ENCODE measurements around the gene IQCF5.
"Not testable (repeated sequence)": the region's sequence is repeated elsewhere in the genome, so short reads cannot be mapped to it uniquely, and the experiment has no call there.

Gene IQCF5

DNA sequence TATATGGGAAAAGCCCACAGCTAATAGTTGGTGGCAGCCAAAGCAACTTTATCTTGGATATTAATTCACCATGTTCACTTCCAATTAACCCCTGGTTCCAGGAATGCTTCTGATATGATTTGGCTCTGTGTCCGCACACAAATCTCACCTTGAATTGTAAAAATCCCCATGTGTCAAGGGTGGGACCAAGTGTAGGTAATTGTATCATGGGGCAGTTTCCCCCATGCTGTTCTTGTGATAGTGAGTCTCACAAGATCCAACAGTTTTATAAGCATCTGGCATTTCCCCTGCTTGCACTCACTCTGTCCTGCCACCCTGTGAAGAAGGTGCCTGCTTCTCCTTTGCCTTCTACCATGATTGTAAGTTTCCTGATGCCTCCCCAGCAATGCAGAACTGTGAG lies 6.5 kb downstream of the IQCF5 start:
- DNase-seq (ENCODE audit: low read depth) = not testable (repeated sequence)

DNA sequence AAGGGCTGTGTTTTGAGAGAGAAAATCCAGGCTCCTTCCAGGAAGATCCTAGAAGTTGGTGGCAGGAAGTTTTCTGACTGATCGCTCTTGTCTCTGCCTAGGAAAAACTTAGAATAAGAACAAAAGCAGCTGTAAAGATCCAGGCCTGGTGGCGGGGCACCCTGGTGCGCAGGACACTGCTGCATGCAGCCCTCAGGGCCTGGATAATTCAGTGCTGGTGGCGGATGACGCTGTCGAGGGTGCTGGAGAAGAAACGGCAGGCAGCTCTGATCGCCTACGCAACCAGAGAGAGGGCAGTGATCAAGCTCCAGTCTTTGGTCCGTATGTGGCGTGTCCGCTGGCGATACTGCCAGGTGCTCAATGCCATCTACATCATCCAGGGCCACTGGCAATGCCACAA lies 12.5 kb downstream of the IQCF5 start:
- no peak for DNase-seq (ENCODE audit: low read depth)

DNA sequence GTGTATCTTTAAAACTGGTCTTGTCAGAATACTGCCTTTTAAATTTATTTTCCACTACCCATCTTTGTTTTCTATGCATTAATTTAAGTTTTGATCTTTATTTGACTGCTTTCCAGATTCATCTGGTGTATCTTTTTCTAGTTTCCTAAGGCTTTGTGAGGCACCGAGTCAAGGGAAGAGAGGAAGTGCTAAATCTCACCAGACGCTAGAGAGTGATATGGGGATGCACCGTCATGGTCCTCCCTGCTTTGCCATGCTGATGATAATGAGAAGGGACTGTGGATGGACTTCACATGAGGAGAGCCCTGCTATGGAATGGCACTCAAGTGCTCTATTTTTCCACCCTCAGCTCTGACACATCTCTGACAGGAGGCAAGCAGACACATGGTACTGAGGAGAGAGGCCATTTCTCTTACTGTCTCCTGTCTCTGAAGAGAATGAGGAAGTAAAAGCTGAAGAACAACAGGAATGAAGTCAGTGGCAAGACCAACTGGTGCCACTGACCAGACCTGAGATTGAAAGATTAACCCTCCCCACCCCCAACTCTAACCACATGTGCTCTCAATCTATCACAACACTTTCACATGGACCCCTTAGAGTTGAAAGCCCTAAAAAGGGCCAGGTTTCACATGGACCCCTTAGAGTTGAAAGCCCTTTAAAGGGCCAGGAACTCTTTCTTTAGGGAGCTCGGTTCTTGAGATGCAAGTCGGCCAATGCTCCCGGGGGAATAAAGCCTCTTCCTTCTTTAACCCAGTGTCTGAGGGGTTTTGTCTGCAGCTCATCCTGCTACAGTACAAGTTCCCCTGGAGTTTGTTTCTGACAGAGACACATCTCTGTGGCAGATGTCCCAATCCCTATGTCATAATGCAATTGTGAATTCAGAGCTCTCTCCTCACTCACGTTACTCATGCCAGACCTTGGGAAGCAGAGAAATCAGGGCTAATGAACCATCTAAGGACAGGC lies 14.4 kb downstream of the IQCF5 start, which contains the start of gene IQCF2:
Gene IQCF2 (plus strand): TSS at position 913 of the 963 bp plus-strand sequence. CDS start 52 bp downstream, outside the sequence.
- DNase-seq (ENCODE audit: low read depth) = no peak

DNA sequence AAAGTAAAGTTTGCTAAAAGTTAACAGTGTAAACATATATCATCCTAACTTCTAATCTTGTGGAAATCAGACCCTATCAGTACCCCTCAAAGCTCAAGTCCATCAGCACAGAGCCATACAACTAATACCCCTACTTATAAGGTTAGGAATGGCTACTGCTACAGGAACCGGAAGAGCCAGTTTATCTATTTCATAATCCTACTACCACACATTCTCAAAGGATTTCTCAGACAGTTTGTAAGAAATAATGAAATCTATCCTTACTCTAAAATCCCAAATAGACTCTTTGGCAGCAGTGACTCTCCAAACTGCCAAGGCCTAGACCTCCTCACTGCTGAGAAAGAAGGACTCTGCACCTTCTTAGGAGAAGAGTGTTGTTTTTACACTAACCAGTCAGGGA lies 20.0 kb downstream of the IQCF5 start:
- not testable (repeated sequence) for DNase-seq (ENCODE audit: low read depth)

DNA sequence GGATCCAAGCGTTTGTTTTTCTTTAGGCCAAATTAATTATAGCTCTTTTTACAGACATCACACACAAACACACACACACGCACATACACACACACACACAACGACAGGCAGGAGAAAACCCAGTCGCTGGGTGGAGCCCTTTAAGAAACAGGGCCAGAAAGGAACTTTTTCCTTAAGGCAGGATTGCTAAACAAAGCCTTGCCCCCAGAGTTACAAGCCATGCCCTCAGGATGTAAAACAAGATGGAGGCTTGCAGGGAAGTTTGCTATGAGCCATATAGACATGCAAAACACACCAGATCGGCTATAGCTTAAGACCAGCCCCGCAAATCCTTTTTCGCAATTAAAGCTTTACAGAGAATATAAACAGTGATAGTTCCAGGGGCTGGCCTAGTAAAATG lies 30.3 kb downstream of the IQCF5 start:
- DNase-seq (ENCODE audit: low read depth) = no peak

DNA sequence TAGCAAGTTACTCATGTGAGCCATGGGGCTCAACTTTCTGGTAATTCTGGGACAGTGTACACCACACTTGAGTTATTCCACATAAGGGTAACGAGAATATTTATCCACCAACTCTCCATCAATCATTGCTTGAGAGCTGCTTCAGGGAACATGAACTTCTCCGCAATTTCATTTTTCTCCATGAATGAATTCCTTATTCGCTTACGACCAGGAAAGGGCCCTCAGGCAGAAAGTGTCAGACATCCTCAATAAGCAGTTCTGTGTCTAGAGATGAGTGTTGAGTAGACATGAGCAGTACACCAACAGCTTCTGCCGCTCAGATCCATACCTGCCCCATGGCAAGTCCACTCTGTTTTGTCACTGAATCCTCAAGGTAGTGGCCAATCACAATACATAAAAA lies 38.8 kb downstream of the IQCF5 start:
- no peak for DNase-seq (ENCODE audit: low read depth)

DNA sequence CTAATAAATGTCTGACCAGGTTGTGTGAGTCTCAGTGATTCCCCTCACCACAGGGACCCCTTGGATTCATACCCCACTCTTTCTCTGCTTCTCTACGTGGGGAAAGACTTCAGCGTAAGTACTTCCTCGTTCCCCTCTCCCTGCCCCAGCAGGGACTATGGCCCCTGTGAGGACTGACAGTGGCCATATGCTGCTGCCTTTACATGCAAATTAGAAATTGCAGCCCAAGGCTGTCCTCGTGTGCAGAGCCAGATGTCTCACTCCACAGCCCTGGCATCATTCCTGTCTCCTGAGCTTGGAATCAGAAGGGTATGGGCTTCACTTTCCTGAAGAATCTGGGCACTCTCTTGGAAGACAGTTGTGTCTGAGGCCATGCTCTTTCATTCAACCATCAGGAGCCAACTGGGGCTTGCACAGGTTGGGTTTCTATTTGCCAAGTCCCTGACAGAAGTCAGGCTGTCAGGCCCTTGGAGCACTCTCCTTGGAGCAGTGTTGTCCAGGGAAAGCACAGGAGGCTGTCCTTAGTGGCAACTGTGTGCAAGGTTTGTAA lies 44.5 kb downstream of the IQCF5 start:
- DNase-seq (ENCODE audit: low read depth) = no peak

DNA sequence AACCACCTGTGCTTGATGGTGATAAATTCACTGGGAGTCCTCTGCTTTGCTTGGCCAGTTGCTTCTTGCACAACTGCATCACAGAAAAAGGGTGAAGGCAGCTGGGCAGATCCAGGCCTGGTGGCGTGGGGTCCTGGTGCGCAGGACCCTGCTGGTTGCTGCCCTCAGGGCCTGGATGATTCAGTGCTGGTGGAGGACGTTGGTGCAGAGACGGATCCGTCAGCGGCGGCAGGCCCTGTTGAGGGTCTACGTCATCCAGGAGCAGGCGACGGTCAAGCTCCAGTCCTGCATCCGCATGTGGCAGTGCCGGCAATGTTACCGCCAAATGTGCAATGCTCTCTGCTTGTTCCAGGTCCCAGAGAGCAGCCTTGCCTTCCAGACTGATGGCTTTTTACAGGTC lies 45.1 kb downstream of the IQCF5 start:
- DNase-seq (ENCODE audit: low read depth) = no peak

DNA sequence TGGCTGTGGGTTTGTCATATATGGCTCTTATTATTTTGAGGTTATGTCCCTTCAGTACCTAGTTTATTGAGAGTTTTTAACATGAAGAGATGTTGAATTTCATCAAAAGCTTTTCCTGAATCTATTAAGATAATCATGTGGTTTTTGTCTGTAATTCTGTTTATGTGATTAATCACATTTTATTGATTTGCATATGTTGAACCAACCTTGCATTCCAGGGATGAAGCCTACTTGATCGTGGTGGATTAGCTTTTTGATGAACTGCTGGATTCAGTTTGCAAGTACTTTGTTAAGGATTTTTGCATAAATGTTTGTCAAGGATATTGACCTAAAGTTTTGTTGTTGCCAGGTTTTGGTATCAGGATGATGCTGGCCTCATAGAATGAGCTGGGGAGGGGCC lies 47.1 kb downstream of the IQCF5 start:
- DNase-seq (ENCODE audit: low read depth) = no peak
